ENCODE measurements around the gene RNASEL.
"Not testable (repeated sequence)": the region's sequence is repeated elsewhere in the genome, so short reads cannot be mapped to it uniquely, and the experiment has no call there.

The RNASEL gene

GRCh38 chr1:182563095-182563494 is 26.0 kb downstream of the RNASEL start:
- no peak for DNase-seq (ENCODE audit: low read depth, low spot score)

- DNase-seq (ENCODE audit: low read depth, low spot score) = no peak
Observed at GRCh38 chr1:182561456-182561855, 27.6 kb downstream of the RNASEL start.

- DNase-seq (ENCODE audit: low read depth, low spot score) = no peak
Observed at GRCh38 chr1:182560392-182560984, 28.6 kb downstream of the RNASEL start.

DNA sequence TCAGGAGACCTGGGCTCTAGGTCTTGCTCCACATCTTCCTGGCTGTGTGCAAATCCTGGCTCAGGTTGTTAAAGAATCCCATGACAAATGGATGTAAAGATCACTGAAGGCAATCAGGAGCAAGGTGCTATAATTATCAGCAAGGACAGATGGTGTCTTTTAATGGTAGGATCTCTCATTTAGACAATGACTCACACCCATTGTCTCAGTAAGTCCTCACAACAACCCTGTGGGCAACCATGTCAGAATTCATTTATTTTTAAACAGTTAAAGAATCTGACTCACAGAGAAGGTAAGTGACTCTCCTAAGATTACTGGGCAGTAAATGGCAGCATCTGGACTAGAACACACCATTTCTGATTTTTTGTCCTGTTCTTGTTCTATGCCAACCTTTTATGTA is 32.8 kb downstream of the RNASEL start:
- DNase-seq (ENCODE audit: low read depth, low spot score) = peak; percentile 2

- no peak for DNase-seq (ENCODE audit: low read depth, low spot score)
Observed at GRCh38 chr1:182555493-182555892, 33.6 kb downstream of the RNASEL start.

DNA sequence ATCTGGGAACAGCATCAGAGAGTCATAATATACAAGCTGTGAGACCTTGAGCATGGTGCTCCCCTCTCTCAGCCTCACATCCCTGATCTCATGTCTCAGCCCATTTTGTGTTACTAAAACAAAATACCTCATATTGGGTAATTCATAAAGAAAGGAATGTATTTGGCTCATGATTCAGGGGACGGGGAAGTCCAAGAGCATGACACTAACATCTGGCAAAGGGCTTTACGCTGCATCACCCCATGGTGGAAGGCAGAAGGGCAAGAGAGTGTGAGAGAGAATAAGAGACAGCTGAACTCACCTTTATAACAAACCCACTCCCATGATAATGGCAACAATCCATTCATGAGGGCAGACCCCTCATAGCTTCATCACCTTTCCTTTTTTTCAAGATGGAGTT is 36.5 kb downstream of the RNASEL start:
- DNase-seq (ENCODE audit: low read depth, low spot score) = no peak

DNA sequence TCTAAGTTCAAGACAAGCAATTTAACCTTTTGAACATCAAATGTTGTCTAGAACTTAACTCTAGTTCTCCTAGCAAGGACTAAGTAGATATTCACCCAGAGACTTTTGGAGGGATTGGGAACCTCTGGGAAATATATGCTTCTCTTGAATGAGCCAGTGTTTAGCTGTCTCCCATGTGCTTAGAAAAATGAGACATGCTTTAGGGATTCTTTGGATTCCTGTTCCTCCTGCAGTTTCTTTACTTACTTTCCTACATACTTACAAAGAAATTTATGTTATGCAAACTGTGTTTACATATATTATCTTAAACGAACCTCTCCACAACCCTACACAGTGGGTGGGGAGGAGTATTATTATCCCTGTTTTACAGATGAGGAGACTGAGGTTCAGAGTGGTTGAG is 39.2 kb downstream of the RNASEL start:
- no peak for DNase-seq (ENCODE audit: low read depth, low spot score)

- DNase-seq (ENCODE audit: low read depth, low spot score) = no peak
Observed at GRCh38 chr1:182549346-182549745, 39.7 kb downstream of the RNASEL start.

DNA sequence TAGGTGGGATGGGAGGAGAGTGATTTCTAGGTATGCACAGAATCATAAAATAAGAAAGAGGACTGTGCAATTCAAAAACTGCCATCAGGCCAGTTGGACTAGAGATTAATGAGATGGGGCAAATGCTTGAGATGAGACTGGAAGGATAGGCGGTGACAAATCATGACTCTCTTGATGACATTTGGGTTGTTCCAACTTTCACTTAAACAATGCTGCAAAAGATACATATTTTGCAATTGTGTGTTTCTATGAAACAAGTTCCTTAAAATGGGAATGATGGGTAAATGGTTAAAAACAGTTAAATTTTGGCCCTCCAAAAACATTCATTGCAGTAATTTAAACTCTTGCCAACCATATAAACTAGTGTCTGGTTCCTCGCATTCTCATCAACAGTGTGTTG is 55.2 kb downstream of the RNASEL start:
- no peak for DNase-seq (ENCODE audit: low read depth, low spot score)

- DNase-seq (ENCODE audit: low read depth, low spot score) = not testable (repeated sequence)
Observed at GRCh38 chr1:182528206-182528605, 60.9 kb downstream of the RNASEL start.

- DNase-seq (ENCODE audit: low read depth, low spot score) = no peak
Observed at GRCh38 chr1:182527680-182528079, 61.4 kb downstream of the RNASEL start.

GRCh38 chr1:182525342-182525741 is 63.7 kb downstream of the RNASEL start:
- DNase-seq (ENCODE audit: low read depth, low spot score) = no peak

Data from astrocyte of the hippocampus (primary cell).